Measurements from ENCODE around the gene DUSP2. TPM values are rescaled to one million over a fixed set of nuclear protein-coding genes. Genes with fewer than 3 reads are reported as not detected.
A peak's percentile ranks its signal among the peaks of the same experiment; 100 is the strongest.

Gene DUSP2
- total and polyA plus RNA-seq, 11 donors = 0.56 to 23.1 (median 2.7) TPM

GRCh38 chr2:96175951-96176350 lies 30.7 kb upstream of the DUSP2 start:
- TF ChIP-seq CTCF (IDR thresholded peaks at IDR 0.05) (no peak), POLR2A (IDR thresholded peaks at IDR 0.05) (no peak)
- ATAC-seq = peak in 2 of 4 donors; percentile 20 to 21
- no peaks in the 10 kb centered on the region for H3K9me3 ChIP-seq
- intact Hi-C loops (cut with DNase I) = loop anchor here in 6 of 10 donors (2.0 to 10.0 kb wide), 4 partner anchors 37 to 151 kb away; partner anchors contain the start of genes ASTL (in 4 of the 6) and ADRA2B (in 1 of the 6)
- H3K4me3 ChIP-seq = no peak overlapping the region
- DNase-seq = no peak
- H3K4me1 ChIP-seq = peaks cover 0 to 16% (median 5%) of the 10 kb centered on the region in 12 donors
- 73 to 85% (median 79%) methylated on average over 6 of the region's 6 CpGs for WGBS, 4 donors
- H3K27me3 ChIP-seq = no peaks in the 10 kb centered on the region
- no peaks in the 10 kb centered on the region for H3K36me3 ChIP-seq
- H3K27ac ChIP-seq = peak overlapping the region in 1 of 12 donors; percentile 15

DNA sequence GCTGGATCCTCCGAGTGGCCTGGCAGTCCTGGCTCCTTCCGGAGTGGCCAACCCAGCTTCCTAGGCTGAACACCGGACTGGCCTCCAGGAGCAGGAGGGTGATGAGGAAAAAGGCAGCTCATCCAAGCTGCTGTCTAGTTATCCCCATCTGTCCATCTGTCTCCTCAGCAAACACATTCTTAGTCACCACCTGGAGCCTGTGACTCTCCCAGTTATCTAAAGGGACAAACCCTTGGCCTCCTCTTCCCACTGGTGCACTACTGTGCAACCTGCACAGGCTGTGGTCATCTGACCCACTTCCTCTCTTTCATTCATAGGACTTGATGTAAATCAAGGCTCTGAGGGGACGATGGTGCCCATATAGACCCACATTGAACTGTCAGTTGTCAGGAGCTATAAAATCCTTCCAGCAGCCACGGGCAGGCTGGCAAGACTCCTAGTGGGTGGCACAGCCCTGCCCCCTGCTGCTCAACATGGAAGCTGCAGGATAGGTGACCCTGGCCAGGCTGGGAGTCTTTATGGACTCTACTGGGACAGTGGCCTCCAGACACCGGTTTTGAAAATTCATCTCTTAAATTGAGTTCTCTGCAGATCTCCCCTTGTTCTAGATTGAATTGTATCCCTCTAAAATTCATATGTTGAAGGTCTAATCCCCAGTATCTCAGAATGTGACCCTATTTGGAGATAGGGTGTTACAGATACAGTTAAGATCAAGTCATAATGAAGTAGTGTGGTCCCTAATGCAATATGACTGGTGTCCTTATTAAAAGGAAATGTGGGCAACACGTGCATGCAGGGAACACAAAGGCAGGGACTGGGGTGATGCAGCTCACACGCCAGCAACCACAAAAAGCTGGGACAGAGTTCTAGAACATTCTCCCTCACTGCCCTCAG lies 29.3 kb upstream of the DUSP2 start:
- DNase-seq = peak; percentile 68 to 82 (median 78)
- Histone ChIP-seq H3K27me3 (no peaks in the 10 kb centered on the region), H3K27ac (no peak overlapping the region), H3K9me3 (peaks cover 0 to 7% (median 0%) of the 10 kb centered on the region in 12 donors), H3K36me3 (no peaks in the 10 kb centered on the region), H3K4me3 (no peak overlapping the region), H3K4me1 (peaks cover 0 to 16% (median 5%) of the 10 kb centered on the region in 12 donors)
- intact Hi-C loops (cut with DNase I) = loop anchor here in 9 of 10 donors (2.0 to 10.0 kb wide), 6 partner anchors 36 to 182 kb away; partner anchors contain the start of genes ASTL (in 8 of the 9), ADRA2B (in 2 of the 9) and ANKRD36C (in 1 of the 9)
- 50 to 57% (median 51%) methylated on average over 8 of the region's 8 CpGs for WGBS, 4 donors
- peak; percentile 59 to 82 (median 76) for ATAC-seq
- TF ChIP-seq CTCF (IDR thresholded peaks at IDR 0.05) (peak; percentile 85 to 96 (median 90)), POLR2A (IDR thresholded peaks at IDR 0.05) (no peak)

DNA sequence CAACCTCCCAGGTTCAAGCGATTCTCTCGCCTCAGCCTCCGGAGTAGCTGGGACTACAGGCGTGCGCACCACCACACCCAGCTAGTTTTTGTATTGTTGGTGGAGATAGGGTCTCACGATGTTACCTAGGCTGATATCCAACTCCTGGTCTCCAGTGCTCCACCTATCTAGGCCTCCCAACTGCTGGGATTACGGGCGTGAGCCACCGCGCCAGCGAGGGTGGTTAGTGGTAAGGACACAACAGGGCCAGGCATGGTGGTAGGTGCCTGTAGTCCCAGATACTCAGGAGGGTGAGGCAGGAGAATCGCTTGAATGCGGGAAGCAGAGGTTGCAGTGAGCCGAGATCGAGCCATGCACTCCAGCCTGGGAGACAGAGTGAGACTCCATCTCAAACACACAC lies 26.6 kb upstream of the DUSP2 start:
- H3K36me3 ChIP-seq = no peaks in the 10 kb centered on the region
- TF ChIP-seq CTCF (IDR thresholded peaks at IDR 0.05) (no peak), POLR2A (IDR thresholded peaks at IDR 0.05) (no peak)
- H3K9me3 ChIP-seq = peaks cover 0 to 8% (median 0%) of the 10 kb centered on the region in 12 donors
- no peak overlapping the region for H3K4me3 ChIP-seq
- peaks cover 0 to 11% (median 4%) of the 10 kb centered on the region in 12 donors for H3K4me1 ChIP-seq
- DNase-seq (no peak), ATAC-seq (no peak)
- H3K27me3 ChIP-seq = no peaks in the 10 kb centered on the region
- intact Hi-C loops (cut with DNase I) = loop anchor here in 5 of 10 donors (5.0 to 10.0 kb wide), 5 partner anchors 35 to 180 kb away; partner anchors contain the start of genes ASTL (in 4 of the 5), ADRA2B (in 2 of the 5) and ANKRD36C (in 1 of the 5)
- H3K27ac ChIP-seq = no peak overlapping the region
- 88 to 95% (median 92%) methylated on average over 15 of the region's 15 CpGs for WGBS, 4 donors

DNA sequence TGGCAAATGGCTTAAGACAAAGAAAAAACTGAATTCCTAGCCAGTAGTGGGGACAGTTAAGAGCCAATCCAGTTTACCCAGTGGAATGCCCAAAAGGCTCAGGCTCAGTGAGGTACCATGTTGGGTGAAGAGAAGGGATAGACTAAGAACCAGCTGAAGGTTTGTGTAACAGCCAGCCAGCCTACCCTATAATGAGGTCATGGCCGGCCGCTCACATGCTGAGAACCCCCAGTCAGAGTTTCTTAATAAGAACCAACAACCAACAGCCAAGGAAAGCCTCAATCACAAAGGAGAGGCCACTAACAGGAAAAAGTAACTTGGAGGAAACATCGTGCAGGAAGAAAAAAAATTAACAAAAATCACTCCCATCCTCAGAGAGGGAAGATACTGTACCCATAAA lies 25.4 kb upstream of the DUSP2 start:
- DNase-seq (no peak), ATAC-seq (no peak)
- Histone ChIP-seq H3K4me1 (peaks cover 0 to 6% (median 0%) of the 10 kb centered on the region in 12 donors), H3K4me3 (no peak overlapping the region), H3K27ac (no peak overlapping the region), H3K36me3 (no peaks in the 10 kb centered on the region), H3K9me3 (peaks cover 0 to 8% (median 0%) of the 10 kb centered on the region in 12 donors), H3K27me3 (no peaks in the 10 kb centered on the region)
- WGBS, 4 donors = 88 to 94% (median 90%) methylated on average over 3 of the region's 3 CpGs
- no peak for TF ChIP-seq CTCF (IDR thresholded peaks at IDR 0.05)
- no peak for TF ChIP-seq POLR2A (IDR thresholded peaks at IDR 0.05)
- intact Hi-C loops (cut with DNase I) = loop anchor here in 5 of 10 donors (5.0 to 10.0 kb wide), 5 partner anchors 33 to 178 kb away; partner anchors contain the start of genes ASTL (in 4 of the 5), ADRA2B (in 2 of the 5) and ANKRD36C (in 1 of the 5)

Data from heart left ventricle (tissue), 16 donors.